ENCODE results near the gene NOL7. TPM values are rescaled to one million over a fixed set of nuclear protein-coding genes. Genes with fewer than 3 reads are reported as not detected.

The NOL7 gene
- total RNA-seq, 1 experiment from 2014 or later: 96.0 TPM

Other genes with a start within 250 kb of the NOL7 start
- 27.1 and 29.5 TPM in 2 replicates for gene GFOD1, start 127.7 kb upstream of the NOL7 start, total RNA-seq (2014; rRNA removed; shearing (Covaris generic); ENCODE audit: low replicate concordance)
- gene SIRT5, start 40.7 kb upstream of the NOL7 start, total RNA-seq (2014; rRNA removed; shearing (Covaris generic); ENCODE audit: low replicate concordance): 15.2 and 16.1 TPM in 2 replicates
- 14.9 and 17.5 TPM in 2 replicates for gene RANBP9, start 96.5 kb downstream of the NOL7 start, total RNA-seq (2014; rRNA removed; shearing (Covaris generic); ENCODE audit: low replicate concordance)
- gene MCUR1, start 199.2 kb downstream of the NOL7 start, total RNA-seq (2014; rRNA removed; shearing (Covaris generic); ENCODE audit: low replicate concordance): 17.9 and 30.8 TPM in 2 replicates

Measured in Karpas-422 (cell line).